Activated naive CD8-positive, alpha-beta T cell treated with anti-CD3 and anti-CD28 coated beads, Interleukin-2, amount 50 U/mL, for 16 hours (primary cell): ENCODE data around the gene MISP.

Experiments used
- DNase-seq: peaks from one replicate; pipeline ENCODE4 v3.0.0-alpha.2; 2020; ENCODE audit warnings: low read depth, low spot score

Gene MISP

GRCh38 chr19:772063-772462 lies 21.2 kb downstream of the MISP start:
- DNase-seq: no peak

- DNase-seq: no peak
Observed at GRCh38 chr19:772730-773436, 22.0 kb downstream of the MISP start.

- no peak for DNase-seq
Observed at GRCh38 chr19:776549-776948, 25.6 kb downstream of the MISP start.

- no peak for DNase-seq
Observed at GRCh38 chr19:778910-779653, 28.2 kb downstream of the MISP start.

GRCh38 chr19:780935-781334 lies 30.0 kb downstream of the MISP start:
- DNase-seq: no peak

GRCh38 chr19:781800-782184 lies 30.9 kb downstream of the MISP start:
- DNase-seq: no peak

GRCh38 chr19:782185-782877 lies 31.4 kb downstream of the MISP start:
- DNase-seq: no peak

- no peak for DNase-seq
Observed at GRCh38 chr19:782878-783668, 32.2 kb downstream of the MISP start.

- no peak for DNase-seq
Observed at GRCh38 chr19:784541-784940, 33.6 kb downstream of the MISP start.

GRCh38 chr19:787536-787935 lies 36.6 kb downstream of the MISP start:
- no peak for DNase-seq

GRCh38 chr19:788686-788982 lies 37.7 kb downstream of the MISP start:
- DNase-seq: no peak

GRCh38 chr19:788983-789700 lies 38.2 kb downstream of the MISP start:
- no peak for DNase-seq

- DNase-seq: no peak
Observed at GRCh38 chr19:789701-790060, 38.8 kb downstream of the MISP start.

- DNase-seq: no peak
Observed at GRCh38 chr19:791007-791566, 40.2 kb downstream of the MISP start.

- DNase-seq: no peak
Observed at GRCh38 chr19:791567-792305, 40.8 kb downstream of the MISP start.

- no peak for DNase-seq
Observed at GRCh38 chr19:792306-792885, 41.5 kb downstream of the MISP start.

GRCh38 chr19:793806-794205 lies 42.9 kb downstream of the MISP start:
- no peak for DNase-seq

- no peak for DNase-seq
Observed at GRCh38 chr19:795073-795611, 44.2 kb downstream of the MISP start.

GRCh38 chr19:795691-796581 lies 45.0 kb downstream of the MISP start:
- DNase-seq: no peak
